ENCODE results near the gene GOLIM4.

Gene GOLIM4

DNA sequence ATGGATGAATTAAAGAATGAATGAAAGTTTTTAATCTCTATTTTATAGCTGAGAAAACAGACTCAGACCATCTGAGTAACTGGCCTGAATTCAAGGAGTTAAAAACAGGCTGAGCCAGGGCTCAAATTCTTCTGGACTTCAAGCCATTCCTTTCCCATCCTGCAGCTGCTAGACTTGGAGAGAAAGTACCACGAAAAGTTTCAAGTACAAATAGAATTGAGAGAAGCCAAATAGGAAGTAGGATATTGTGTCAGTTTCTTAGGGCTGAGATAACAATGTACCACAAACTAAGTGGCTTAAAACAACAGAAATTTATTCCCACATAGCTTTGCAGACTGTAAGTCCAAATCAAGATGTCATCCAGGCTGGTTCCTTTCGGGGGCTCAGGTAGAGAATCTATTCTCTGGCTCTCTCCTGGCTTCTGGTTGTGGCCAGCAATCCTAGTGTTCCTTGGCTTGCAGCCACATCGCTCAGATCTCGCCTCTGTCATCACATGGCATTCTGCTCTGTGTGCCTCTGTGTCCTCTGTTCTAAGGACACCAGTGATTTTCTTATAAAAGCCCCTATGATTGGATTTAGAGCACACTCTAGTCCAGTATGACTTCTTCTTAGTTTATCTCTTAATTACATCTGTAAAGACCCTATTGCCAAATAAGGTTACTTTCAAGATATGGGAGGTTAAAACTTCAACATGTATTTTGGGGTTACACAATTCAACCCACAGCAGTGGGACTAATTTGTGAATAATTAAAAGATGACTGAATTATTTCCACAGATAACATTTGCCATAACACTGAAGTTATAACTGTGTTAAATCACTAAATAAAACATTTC is 25.7 kb upstream of the GOLIM4 start:
- Histone ChIP-seq H3K27ac (ENCODE audit: low read depth, low read length) (no peak overlapping the region), H3K4me1 (ENCODE audit: control insufficient read depth, insufficient read depth, low read length) (no peaks in the 10 kb centered on the region), H3K27me3 (ENCODE audit: control insufficient read depth, insufficient read depth, low read length) (no peaks in the 10 kb centered on the region), H3K4me3 (ENCODE audit: low read length) (no peak overlapping the region), H3K9ac (ENCODE audit: low read length) (no peak overlapping the region), H3K36me3 (ENCODE audit: control insufficient read depth, insufficient read depth, low read length) (no peaks in the 10 kb centered on the region)

DNA sequence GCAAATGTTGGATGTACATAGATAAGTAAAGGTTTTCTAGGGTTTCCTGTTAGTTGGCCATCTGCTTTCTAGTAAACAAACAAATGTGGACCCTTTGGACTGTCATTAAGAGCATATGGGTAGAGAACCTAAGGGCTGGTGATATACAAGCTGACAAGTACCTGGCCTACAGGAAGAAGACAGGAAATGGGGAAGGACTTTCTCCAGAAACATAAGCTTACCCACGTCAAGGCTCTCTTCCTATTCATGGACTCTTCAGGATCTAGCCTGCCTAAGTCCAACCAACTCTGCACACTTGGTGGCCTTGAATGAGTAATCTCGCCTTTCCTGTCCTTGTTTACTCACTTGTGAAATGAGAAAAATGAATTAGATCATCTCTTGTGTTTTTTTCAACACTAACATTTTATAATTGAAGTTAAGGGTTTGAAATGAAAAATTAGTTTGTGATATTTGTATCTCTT is 22.2 kb upstream of the GOLIM4 start:
- Histone ChIP-seq H3K27me3 (ENCODE audit: control insufficient read depth, insufficient read depth, low read length) (no peaks in the 10 kb centered on the region), H3K4me3 (ENCODE audit: low read length) (no peak overlapping the region), H3K4me1 (ENCODE audit: control insufficient read depth, insufficient read depth, low read length) (no peaks in the 10 kb centered on the region), H3K27ac (ENCODE audit: low read depth, low read length) (no peak overlapping the region), H3K9ac (ENCODE audit: low read length) (no peak overlapping the region), H3K36me3 (ENCODE audit: control insufficient read depth, insufficient read depth, low read length) (no peaks in the 10 kb centered on the region)

DNA sequence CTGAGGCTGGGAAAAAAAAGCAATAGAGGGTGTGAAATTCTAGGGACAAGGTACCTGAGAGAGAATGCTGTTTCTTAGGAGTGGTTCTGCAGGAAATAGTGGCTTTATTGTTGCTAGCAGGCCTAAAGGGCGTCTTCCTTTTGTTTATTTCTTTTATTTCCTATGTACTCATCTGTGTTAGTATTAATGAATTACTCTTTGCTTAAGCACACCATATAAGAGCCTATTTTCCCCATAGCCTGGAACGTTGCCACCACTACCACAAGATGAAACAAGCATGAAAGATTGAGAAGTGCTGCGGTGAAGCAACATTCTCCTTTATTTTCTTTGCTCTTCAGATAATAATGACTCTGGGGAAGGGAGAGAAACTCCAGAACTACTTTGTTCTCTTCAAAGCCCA is 21.3 kb upstream of the GOLIM4 start:
- H3K36me3 ChIP-seq (ENCODE audit: control insufficient read depth, insufficient read depth, low read length): no peaks in the 10 kb centered on the region
- no peak overlapping the region for H3K9ac ChIP-seq (ENCODE audit: low read length)
- H3K27ac ChIP-seq (ENCODE audit: low read depth, low read length): no peak overlapping the region
- no peak overlapping the region for H3K4me3 ChIP-seq (ENCODE audit: low read length)
- H3K4me1 ChIP-seq (ENCODE audit: control insufficient read depth, insufficient read depth, low read length): no peaks in the 10 kb centered on the region
- H3K27me3 ChIP-seq (ENCODE audit: control insufficient read depth, insufficient read depth, low read length): no peaks in the 10 kb centered on the region

DNA sequence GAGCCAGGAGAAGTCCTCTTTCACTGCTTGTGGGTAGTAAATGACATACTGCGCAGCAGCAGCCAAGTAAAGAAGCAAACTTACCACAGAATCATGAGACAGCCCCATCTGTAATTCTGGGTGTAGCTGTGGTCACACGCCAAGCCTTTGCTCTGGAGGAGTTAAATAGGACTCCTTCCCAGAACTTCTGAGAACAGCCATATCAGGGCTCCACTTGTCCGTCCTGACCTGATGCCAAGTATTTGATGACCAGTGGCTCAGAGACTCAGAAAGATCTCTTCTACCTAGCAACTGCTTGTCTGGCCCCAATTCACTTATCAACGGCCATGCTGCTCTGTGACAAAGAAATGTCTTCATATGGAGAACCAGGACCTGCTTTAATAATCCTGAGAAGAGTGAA is 20.6 kb upstream of the GOLIM4 start:
- Histone ChIP-seq H3K4me3 (ENCODE audit: low read length) (no peak overlapping the region), H3K4me1 (ENCODE audit: control insufficient read depth, insufficient read depth, low read length) (no peaks in the 10 kb centered on the region), H3K36me3 (ENCODE audit: control insufficient read depth, insufficient read depth, low read length) (no peaks in the 10 kb centered on the region), H3K27me3 (ENCODE audit: control insufficient read depth, insufficient read depth, low read length) (no peaks in the 10 kb centered on the region), H3K9ac (ENCODE audit: low read length) (no peak overlapping the region), H3K27ac (ENCODE audit: low read depth, low read length) (no peak overlapping the region)

DNA sequence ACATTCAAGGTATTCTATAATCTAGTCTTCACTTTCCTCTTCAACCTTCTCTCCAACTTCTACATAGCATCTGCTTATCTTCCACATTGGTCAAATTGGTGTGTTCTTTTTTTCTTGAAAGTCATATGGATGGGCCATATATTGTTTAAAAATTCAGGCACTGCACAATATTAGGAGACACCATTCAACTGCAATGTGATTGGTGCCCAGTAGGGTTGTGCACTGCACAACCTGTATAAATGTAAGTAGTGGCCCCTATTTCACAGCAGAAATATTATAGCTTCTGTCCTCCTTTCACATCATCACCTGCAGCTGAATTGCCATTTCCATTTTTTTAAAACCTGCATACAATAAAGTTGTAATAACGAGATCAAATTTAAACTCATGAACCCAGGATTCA is 18.1 kb upstream of the GOLIM4 start:
- Histone ChIP-seq H3K9ac (ENCODE audit: low read length) (no peak overlapping the region), H3K4me3 (ENCODE audit: low read length) (no peak overlapping the region), H3K27ac (ENCODE audit: low read depth, low read length) (no peak overlapping the region), H3K27me3 (ENCODE audit: control insufficient read depth, insufficient read depth, low read length) (no peaks in the 10 kb centered on the region), H3K36me3 (ENCODE audit: control insufficient read depth, insufficient read depth, low read length) (no peaks in the 10 kb centered on the region), H3K4me1 (ENCODE audit: control insufficient read depth, insufficient read depth, low read length) (no peaks in the 10 kb centered on the region)

DNA sequence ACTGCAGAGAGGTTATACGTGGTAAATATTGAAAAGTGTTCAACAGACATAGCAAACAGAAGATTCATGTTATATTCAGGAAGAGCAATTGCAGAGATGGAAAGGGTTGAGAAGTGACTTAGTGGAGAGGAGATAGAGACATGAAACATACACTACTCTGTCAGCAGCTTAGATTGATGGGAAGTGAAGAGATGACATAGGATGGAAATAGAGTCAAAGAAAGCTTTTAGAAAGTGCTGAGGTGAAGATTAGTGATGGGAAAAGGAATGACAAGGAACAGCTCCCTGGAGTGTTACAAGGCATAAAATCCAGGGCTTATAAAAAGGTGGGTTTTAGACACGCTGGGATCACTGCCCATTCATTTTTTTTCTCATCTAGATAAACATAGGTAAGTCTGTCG is 17.2 kb upstream of the GOLIM4 start:
- no peak overlapping the region for H3K4me3 ChIP-seq (ENCODE audit: low read length)
- no peaks in the 10 kb centered on the region for H3K36me3 ChIP-seq (ENCODE audit: control insufficient read depth, insufficient read depth, low read length)
- no peaks in the 10 kb centered on the region for H3K27me3 ChIP-seq (ENCODE audit: control insufficient read depth, insufficient read depth, low read length)
- no peak overlapping the region for H3K9ac ChIP-seq (ENCODE audit: low read length)
- no peak overlapping the region for H3K27ac ChIP-seq (ENCODE audit: low read depth, low read length)
- H3K4me1 ChIP-seq (ENCODE audit: control insufficient read depth, insufficient read depth, low read length): no peaks in the 10 kb centered on the region

DNA sequence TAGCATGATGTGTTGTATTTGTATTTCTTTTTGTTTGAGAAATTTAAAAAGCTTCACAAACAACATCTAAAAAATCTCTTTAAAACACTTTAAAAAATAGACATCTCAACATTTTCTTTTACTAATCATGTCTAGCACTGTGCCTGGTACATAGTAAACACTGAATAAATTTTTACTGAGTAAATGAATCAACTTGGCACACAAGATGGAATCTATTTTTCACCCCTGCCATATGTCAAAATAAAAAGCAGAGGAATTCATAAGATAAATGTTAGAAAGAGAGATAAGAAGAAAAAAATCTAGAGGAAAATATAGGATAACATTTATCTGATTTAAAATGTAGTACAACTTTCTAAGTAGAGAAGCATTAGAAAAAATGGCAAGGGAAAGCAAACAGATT is 8.6 kb upstream of the GOLIM4 start:
- H3K36me3 ChIP-seq (ENCODE audit: control insufficient read depth, insufficient read depth, low read length): no peaks in the 10 kb centered on the region
- H3K4me3 ChIP-seq (ENCODE audit: low read length): no peak overlapping the region
- H3K27me3 ChIP-seq (ENCODE audit: control insufficient read depth, insufficient read depth, low read length): no peaks in the 10 kb centered on the region
- H3K4me1 ChIP-seq (ENCODE audit: control insufficient read depth, insufficient read depth, low read length): no peaks in the 10 kb centered on the region
- H3K27ac ChIP-seq (ENCODE audit: low read depth, low read length): no peak overlapping the region
- no peak overlapping the region for H3K9ac ChIP-seq (ENCODE audit: low read length)

DNA sequence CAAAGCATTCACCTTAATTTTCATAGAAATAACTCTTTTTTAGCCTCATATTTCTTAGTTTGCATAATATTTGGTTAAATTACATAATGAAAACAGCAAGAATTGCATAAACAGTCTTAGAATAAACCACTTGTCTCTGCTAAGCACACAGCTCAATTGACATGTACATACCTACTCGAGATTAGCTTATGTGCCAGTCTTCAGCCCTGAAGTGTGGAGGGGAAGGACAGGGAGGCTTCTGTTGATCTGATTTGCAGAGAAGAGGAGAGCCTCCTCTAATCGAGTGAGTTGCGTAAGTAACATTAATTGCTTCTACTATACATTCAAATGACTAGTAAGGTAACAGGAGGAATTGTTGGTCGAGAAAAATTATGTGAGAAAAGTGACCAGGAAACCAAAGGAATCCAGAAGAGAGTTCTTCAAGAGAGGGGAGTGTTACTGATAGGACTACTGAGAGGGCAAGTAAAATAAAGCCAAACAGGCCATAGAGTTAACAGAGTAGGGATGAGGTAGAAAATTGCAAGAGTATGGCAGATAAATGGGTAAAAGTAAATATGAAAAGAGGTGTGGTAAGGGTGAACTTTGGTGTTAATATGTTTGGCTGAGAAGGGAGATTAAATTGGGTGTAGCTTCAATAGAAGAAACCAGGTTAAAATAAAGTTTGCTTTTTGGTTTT is 7.1 kb upstream of the GOLIM4 start:
- H3K4me3 ChIP-seq (ENCODE audit: low read length): no peak overlapping the region
- H3K36me3 ChIP-seq (ENCODE audit: control insufficient read depth, insufficient read depth, low read length): no peaks in the 10 kb centered on the region
- H3K9ac ChIP-seq (ENCODE audit: low read length): no peak overlapping the region
- H3K27ac ChIP-seq (ENCODE audit: low read depth, low read length): no peak overlapping the region
- H3K27me3 ChIP-seq (ENCODE audit: control insufficient read depth, insufficient read depth, low read length): no peaks in the 10 kb centered on the region
- no peaks in the 10 kb centered on the region for H3K4me1 ChIP-seq (ENCODE audit: control insufficient read depth, insufficient read depth, low read length)

DNA sequence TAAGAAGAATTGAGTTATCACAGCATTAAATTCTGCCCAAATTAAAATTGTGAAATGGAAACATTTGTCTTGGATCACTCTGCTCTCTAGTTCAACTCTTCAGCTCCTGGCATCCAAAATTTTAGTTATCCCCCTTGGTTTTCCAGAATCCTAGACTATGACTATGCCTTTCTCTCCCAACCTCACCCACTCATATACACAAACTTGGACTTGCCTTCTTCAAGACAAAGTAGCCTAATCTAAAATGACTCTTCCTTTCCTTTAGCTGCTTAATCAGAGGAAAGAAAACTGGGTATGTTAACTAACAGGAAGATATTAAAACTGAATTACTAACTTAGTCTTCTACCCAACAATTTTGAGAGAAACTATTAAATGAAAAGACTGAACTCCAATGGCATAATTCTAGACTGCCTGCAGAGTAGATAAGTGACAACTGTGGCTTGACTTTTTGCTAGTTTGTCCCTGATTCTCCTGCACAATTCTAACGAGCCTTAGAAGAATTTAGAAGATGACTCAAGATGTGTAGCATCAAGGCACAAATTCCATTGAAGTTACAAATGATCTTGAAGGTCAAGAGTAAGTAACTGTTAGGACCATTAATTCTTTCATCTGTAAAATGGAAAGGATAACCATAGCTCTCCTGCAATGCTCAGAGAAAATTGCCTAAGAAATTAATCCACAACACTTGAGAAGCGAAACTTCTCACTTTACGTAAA is 5.2 kb upstream of the GOLIM4 start:
- no peaks in the 10 kb centered on the region for H3K27me3 ChIP-seq (ENCODE audit: control insufficient read depth, insufficient read depth, low read length)
- no peak overlapping the region for H3K27ac ChIP-seq (ENCODE audit: low read depth, low read length)
- no peaks in the 10 kb centered on the region for H3K4me1 ChIP-seq (ENCODE audit: control insufficient read depth, insufficient read depth, low read length)
- H3K4me3 ChIP-seq (ENCODE audit: low read length): no peak overlapping the region
- H3K36me3 ChIP-seq (ENCODE audit: control insufficient read depth, insufficient read depth, low read length): no peaks in the 10 kb centered on the region
- no peak overlapping the region for H3K9ac ChIP-seq (ENCODE audit: low read length)

DNA sequence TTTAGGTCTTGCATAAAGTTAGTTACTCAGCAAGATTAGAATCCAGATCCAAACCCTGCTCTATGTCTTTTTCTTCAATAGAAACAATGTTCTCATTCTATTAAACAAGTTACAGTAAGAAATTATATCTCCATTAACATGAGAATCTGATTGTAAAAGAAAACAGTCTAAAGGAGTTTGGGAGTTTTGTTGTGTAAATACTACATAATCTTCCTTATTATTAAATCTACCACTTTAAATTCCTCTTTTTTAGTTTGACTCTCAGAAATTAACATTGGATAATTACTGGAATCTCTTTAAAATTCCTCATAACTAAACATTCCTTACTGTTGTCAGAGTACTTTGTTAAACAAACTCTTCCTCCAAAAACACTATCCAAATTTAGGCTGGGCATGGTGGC is 1.7 kb upstream of the GOLIM4 start:
- no peak overlapping the region for H3K9ac ChIP-seq (ENCODE audit: low read length)
- no peak overlapping the region for H3K4me3 ChIP-seq (ENCODE audit: low read length)
- H3K27me3 ChIP-seq (ENCODE audit: control insufficient read depth, insufficient read depth, low read length): no peaks in the 10 kb centered on the region
- no peak overlapping the region for H3K27ac ChIP-seq (ENCODE audit: low read depth, low read length)
- no peaks in the 10 kb centered on the region for H3K36me3 ChIP-seq (ENCODE audit: control insufficient read depth, insufficient read depth, low read length)
- H3K4me1 ChIP-seq (ENCODE audit: control insufficient read depth, insufficient read depth, low read length): peaks cover 6% of the 10 kb centered on the region

DNA sequence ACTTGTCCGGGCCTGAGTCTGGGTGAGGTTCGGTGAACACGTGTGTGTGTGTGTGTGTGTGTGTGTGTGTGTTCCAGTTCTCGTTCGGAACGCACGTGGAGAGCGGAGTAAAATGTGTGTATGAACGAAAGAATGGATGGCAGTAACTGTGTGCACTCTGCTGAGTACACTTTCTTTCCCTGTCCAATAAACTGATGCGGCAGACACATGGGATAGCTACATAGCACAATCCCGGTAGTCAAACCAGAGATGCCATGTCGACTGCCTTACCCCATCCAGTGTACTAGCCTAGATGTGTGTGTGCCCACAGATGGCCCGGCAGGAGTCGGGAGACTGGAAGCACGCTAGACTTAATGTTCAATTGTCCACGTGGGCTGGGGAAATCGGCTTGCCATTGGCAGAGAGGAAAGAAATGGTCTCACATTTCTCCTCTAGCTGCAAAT is 507 bp upstream of the GOLIM4 start:
- peak overlapping the region; percentile 75 for H3K4me3 ChIP-seq (ENCODE audit: low read length)
- no peaks in the 10 kb centered on the region for H3K36me3 ChIP-seq (ENCODE audit: control insufficient read depth, insufficient read depth, low read length)
- peak overlapping the region; percentile 68 for H3K9ac ChIP-seq (ENCODE audit: low read length)
- H3K4me1 ChIP-seq (ENCODE audit: control insufficient read depth, insufficient read depth, low read length): peaks cover 6% of the 10 kb centered on the region
- no peaks in the 10 kb centered on the region for H3K27me3 ChIP-seq (ENCODE audit: control insufficient read depth, insufficient read depth, low read length)
- peak overlapping the region; percentile 94 for H3K27ac ChIP-seq (ENCODE audit: low read depth, low read length)

DNA sequence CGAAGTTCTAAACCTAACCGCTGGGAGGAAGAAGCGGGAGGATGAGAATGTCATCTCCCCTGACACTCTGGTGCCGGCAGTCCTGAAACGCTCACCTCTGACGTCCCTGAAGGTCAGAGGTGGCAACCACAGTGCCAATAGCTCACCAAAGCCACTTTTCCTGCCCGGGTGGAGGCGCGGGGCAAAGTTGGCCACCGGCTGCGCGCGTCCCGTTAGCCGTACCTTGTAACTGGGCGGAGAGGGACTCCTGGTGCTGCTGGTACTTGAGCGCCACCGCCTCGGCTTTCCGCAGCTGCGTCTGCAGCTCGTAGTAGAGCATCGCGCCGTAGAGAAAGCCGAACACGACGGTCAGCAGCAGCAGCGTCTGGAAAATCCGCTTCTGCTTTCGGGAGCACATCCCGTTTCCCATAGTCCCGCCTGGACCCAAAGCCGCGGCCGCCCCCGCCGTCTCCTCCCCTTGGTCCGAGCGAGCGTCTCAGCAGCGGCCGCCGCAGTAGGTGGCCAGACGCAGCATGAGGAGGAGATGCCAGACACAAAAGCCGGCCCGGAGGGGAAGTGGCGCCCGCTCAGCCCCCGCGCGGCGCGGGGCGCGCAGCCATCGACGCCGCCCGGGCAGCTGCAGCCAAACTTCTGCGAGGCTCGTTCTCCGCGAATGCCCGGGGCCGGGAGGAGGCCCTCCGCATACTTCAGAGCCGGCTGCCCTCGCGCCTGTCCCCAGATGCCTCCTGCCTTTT is 680 bp downstream of the GOLIM4 start:
- no peaks in the 10 kb centered on the region for H3K27me3 ChIP-seq (ENCODE audit: control insufficient read depth, insufficient read depth, low read length)
- peak overlapping the region; percentile 75 for H3K4me3 ChIP-seq (ENCODE audit: low read length)
- no peaks in the 10 kb centered on the region for H3K36me3 ChIP-seq (ENCODE audit: control insufficient read depth, insufficient read depth, low read length)
- peaks cover 8% of the 10 kb centered on the region for H3K4me1 ChIP-seq (ENCODE audit: control insufficient read depth, insufficient read depth, low read length)
- peak overlapping the region; percentile 25 for H3K9ac ChIP-seq (ENCODE audit: low read length)
- H3K27ac ChIP-seq (ENCODE audit: low read depth, low read length): peak overlapping the region; percentile 94
